Measurements from ENCODE around the gene DDIT3.

DDIT3 gene

GRCh38 chr12:57531836-57532235 lies 11.5 kb upstream of the DDIT3 start:
- H3K4me3 ChIP-seq (ENCODE audit: low read depth, low read length) = no peak overlapping the region
- DNase-seq (ENCODE audit: low read depth) = no peak
- no peak for TF ChIP-seq CTCF (IDR thresholded peaks at IDR 0.05; ENCODE audit: insufficient read depth, low read depth, low read length, missing control alignments)

DNA sequence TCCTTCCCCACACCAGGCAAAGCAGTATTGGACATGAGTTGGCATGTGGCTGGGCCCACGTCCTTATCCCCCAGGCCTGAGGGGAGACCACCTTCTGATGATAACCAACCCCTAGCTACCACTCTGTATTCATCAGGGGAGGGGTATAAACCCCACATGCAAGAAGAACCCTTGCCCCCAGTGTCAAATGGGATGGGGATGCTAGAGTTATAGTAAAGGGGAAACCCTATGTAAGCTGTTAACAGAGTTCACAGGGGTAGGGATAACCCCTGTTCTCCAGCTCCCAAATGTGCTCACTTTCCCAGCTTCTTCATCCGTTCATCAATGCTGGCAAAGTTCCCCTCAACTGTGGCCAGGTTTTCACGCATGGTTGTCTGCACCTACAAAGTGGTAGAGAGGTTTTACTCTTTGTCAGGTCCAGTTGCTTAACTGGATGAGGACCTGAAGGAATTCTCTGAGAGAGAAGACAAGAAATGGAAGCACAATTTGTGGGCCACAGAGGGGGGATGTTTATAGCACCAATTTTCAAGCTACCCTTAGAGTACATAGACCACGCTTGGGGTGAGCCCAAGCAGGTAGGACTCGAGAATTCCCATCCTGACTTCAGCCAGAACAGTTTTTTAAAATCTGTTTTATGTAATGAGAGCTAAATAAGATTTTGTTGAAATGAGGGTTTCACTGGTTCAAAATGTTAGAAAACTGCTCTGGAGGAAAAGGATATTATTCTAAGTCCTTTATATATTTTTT lies 10.3 kb upstream of the DDIT3 start:
- TF ChIP-seq CTCF (IDR thresholded peaks at IDR 0.05; ENCODE audit: insufficient read depth, low read depth, low read length, missing control alignments) = no peak
- H3K4me3 ChIP-seq (ENCODE audit: low read depth, low read length) = no peak overlapping the region
- no peak for DNase-seq (ENCODE audit: low read depth)

DNA sequence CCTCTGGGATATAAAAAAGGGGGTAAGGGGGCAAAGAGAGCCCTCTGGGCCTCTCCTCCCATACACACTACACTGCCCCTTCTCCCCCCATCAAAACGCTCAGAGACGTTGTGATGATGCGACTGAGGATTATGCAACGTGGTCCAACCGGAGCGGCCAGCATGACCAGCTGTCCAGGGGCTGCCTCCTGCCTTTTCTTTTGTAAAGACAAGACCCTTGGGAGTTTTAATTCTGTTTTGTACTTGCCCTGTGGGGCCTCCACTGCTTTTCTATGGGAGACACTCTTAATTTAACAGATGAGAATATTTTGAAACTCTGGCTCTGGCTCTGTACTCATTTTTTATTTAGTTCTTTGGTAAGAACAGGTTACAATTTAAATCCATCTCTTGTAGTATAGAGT lies 9.5 kb upstream of the DDIT3 start:
- no peak overlapping the region for H3K4me3 ChIP-seq (ENCODE audit: low read depth, low read length)
- DNase-seq (ENCODE audit: low read depth) = no peak
- TF ChIP-seq CTCF (IDR thresholded peaks at IDR 0.05; ENCODE audit: insufficient read depth, low read depth, low read length, missing control alignments) = no peak

- H3K4me3 ChIP-seq (ENCODE audit: low read depth, low read length) = no peak overlapping the region
- TF ChIP-seq CTCF (IDR thresholded peaks at IDR 0.05; ENCODE audit: insufficient read depth, low read depth, low read length, missing control alignments) = no peak
- no peak for DNase-seq (ENCODE audit: low read depth)
Observed at GRCh38 chr12:57528831-57529555, 8.7 kb upstream of the DDIT3 start.

DNA sequence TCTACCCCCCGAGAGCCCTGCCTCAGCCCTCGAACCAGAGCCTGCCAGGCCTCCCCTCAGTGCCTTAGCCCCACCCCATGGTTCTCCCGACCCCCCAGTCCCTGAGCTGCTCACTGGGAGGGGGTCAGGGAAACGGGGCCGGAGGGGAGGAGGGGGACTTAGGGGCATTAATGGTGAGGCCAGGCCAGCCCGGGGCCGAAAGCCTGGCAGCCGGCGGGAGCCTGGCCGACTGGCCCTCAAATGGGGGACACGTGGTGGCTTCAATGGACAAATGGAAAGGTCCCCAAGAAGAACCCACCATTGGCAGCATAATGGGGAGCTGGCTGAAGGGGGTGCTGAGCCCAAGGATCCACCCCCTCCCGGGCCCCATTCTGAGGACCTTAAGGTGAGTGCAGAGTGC lies 7.9 kb upstream of the DDIT3 start:
- DNase-seq (ENCODE audit: low read depth) = no peak
- no peak overlapping the region for H3K4me3 ChIP-seq (ENCODE audit: low read depth, low read length)
- TF ChIP-seq CTCF (IDR thresholded peaks at IDR 0.05; ENCODE audit: insufficient read depth, low read depth, low read length, missing control alignments) = no peak

- H3K4me3 ChIP-seq (ENCODE audit: low read depth, low read length) = no peak overlapping the region
- TF ChIP-seq CTCF (IDR thresholded peaks at IDR 0.05; ENCODE audit: insufficient read depth, low read depth, low read length, missing control alignments) = no peak
Observed at GRCh38 chr12:57527184-57527583, 6.9 kb upstream of the DDIT3 start.

More at GRCh38 chr12:57527184-57527583, 6.9 kb upstream of the DDIT3 start:
- DNase-seq (ENCODE audit: low read depth) = no peak

All from GM12865 (cell line).